Right lobe of liver (tissue), 6 donors: Measurements from ENCODE around the gene SDR42E2. TPM values are rescaled to one million over a fixed set of nuclear protein-coding genes. Genes with fewer than 3 reads are reported as not detected.
"Not testable (repeated sequence)": the region's sequence is repeated elsewhere in the genome, so short reads cannot be mapped to it uniquely, and the experiment has no call there.

Source experiments
- ATAC-seq, 4 donors: fragments of 200-7000 bp; cut with Tn5 transposase; one replicate each; pipeline ENCODE4 v1.9.1; 2020; ENCODE audit warnings: mild to moderate bottlenecking in 4 of 4, moderate library complexity in 4 of 4
- DNase-seq, 3 donors: peaks; one replicate each; pipeline ENCODE4 v3.0.0-alpha.2; 2020
- H3K27ac ChIP-seq, 3 donors: fragments of 200-600 bp; one replicate each; pipeline ENCODE4 v1.8.0; 2022
- H3K27me3 ChIP-seq, 2 donors: fragments of 200-600 bp; one replicate each; pipeline ENCODE4 v1.8.0; 2022
- H3K36me3 ChIP-seq, 4 donors: fragments of 200-600 bp; sonication (generic) in 1 of 4; one replicate each; pipeline versions ENCODE4 v1.5.1 to v1.8.0; 2017 to 2022; ENCODE audit warnings: control low read depth in 1 of 4
- H3K4me1 ChIP-seq, 4 donors: fragments of 200-600 bp; sonication (generic) in 1 of 4; one replicate each; pipeline versions ENCODE4 v1.5.1 to v1.8.0; 2017 to 2022; ENCODE audit warnings: control low read depth in 1 of 4
- H3K4me3 ChIP-seq, 3 donors: fragments of 200-600 bp; one replicate each; pipeline ENCODE4 v1.8.0; 2022
- H3K9me3 ChIP-seq, 4 donors: fragments of 200-600 bp; sonication (generic) in 1 of 4; one replicate each; pipeline versions ENCODE4 v1.5.1 to v1.8.0; 2017 to 2022; ENCODE audit warnings: control low read depth in 1 of 4
- POLR2A ChIP-seq: fragments of 450-650 bp; IDR thresholded peaks from one replicate; pipeline ENCODE4 v1.6.1; 2017; ENCODE audit warnings: antibody characterized with exemption, mild to moderate bottlenecking
- WGBS: methylation state at CpG from one replicate; pipeline ENCODE4 v1.1.6; 2018; ENCODE audit warnings: low coverage, low lambda C conversion rate; ENCODE audit not compliant: insufficient coverage; ENCODE audit errors: missing lambda C conversion rate; 5-methylcytosine and 5-hydroxymethylcytosine counted together
- intact Hi-C, 2 donors: fragments of 100-400 bp; cut with DNase I; formaldehyde crosslinking; loops; one replicate each; pipeline versions ENCODE4 v1.11.2 to v1.14.1; 2022
- total RNA-seq, 6 experiments: library from RNA; depleted of rRNA in 2 of 6; stranded (reverse); fragments of >200 nt in 2 of 6; fragmentation: NEBNext Ultra II Directional in 3 of 6; extraction: Animal tissue kit (Norgen Biotek cat#: 25700) in 3 of 6; gene quantifications; one replicate each; pipeline versions ENCODE4 v1.1.0 to v1.2.4, GENCODE V29; 2016 to 2023
- TF ChIP-seq, protein P1 (sequence below), 4 donors: fragments of 200-600 bp in 3 of 4; fragments of 450-650 bp in 1 of 4; IDR thresholded peaks; one replicate each; pipeline versions ENCODE4 v1.5.1 to v1.8.0; 2016 to 2022; ENCODE audit warnings: antibody characterized with exemption in 4 of 4, mild to moderate bottlenecking in 2 of 4
- donor health status: DM: no; HTN: yes; CAD: no.
- donor health status: DM: no; HTN: no; CAD: no.
- donor health status: DM: no; HTN: no; CAD: no.
- donor health status: DM: no; HTN: yes; CAD: no.
- donor health status: DM: no; HTN: yes; CAD: no.

Gene SDR42E2
- total RNA-seq, 6 experiments from 2014 or later: not detected

DNA sequence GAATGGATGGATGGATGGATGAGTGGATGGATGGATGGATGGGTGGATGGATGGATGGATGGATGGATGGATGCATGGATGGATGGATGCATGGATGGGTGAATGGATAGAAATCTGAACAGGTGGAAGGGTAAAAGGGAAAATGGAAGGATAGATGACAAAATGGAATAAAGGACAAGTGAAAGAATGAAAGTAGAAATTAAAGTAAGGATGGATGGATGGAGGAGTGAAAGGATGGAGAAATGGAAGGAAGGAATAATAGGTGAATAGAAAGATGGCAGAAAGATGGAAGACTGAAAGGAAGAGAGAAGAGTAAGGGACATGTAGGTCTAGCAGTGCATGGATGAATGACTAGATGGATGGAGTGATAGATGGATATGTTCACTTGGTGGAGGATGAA lies 40.1 kb upstream of the SDR42E2 start:
- TF ChIP-seq POLR2A: no peak
- TF ChIP-seq, protein P1, sequence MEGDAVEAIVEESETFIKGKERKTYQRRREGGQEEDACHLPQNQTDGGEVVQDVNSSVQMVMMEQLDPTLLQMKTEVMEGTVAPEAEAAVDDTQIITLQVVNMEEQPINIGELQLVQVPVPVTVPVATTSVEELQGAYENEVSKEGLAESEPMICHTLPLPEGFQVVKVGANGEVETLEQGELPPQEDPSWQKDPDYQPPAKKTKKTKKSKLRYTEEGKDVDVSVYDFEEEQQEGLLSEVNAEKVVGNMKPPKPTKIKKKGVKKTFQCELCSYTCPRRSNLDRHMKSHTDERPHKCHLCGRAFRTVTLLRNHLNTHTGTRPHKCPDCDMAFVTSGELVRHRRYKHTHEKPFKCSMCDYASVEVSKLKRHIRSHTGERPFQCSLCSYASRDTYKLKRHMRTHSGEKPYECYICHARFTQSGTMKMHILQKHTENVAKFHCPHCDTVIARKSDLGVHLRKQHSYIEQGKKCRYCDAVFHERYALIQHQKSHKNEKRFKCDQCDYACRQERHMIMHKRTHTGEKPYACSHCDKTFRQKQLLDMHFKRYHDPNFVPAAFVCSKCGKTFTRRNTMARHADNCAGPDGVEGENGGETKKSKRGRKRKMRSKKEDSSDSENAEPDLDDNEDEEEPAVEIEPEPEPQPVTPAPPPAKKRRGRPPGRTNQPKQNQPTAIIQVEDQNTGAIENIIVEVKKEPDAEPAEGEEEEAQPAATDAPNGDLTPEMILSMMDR (IDR thresholded peaks at IDR 0.05): no peak
- Histone ChIP-seq H3K27me3 (no peaks in the 10 kb centered on the region), H3K27ac (no peak overlapping the region), H3K4me1 (no peaks in the 10 kb centered on the region), H3K9me3 (no peaks in the 10 kb centered on the region), H3K4me3 (no peak overlapping the region), H3K36me3 (no peaks in the 10 kb centered on the region)
- ATAC-seq (no peak), DNase-seq (no peak)
- intact Hi-C loops: no loop called here

GRCh38 chr16:22123146-22123545 lies 39.2 kb upstream of the SDR42E2 start:
- no peaks in the 10 kb centered on the region for H3K36me3 ChIP-seq
- H3K27ac ChIP-seq: no peak overlapping the region
- H3K4me1 ChIP-seq: no peaks in the 10 kb centered on the region
- DNase-seq (no peak), ATAC-seq (no peak)
- H3K4me3 ChIP-seq: no peak overlapping the region
- no peaks in the 10 kb centered on the region for H3K27me3 ChIP-seq
- WGBS: 37% methylated on average over 3 of the region's 3 CpGs
- TF ChIP-seq, protein P1 (IDR thresholded peaks at IDR 0.05): no peak
- TF ChIP-seq POLR2A: no peak
- no peaks in the 10 kb centered on the region for H3K9me3 ChIP-seq
- intact Hi-C loops: no loop called here

GRCh38 chr16:22123759-22124490 lies 38.4 kb upstream of the SDR42E2 start:
- Histone ChIP-seq H3K27ac (no peak overlapping the region), H3K4me1 (no peaks in the 10 kb centered on the region), H3K27me3 (no peaks in the 10 kb centered on the region), H3K36me3 (no peaks in the 10 kb centered on the region), H3K4me3 (no peak overlapping the region), H3K9me3 (no peaks in the 10 kb centered on the region)
- DNase-seq (no peak), ATAC-seq (no peak)
- TF ChIP-seq POLR2A: no peak
- 90% methylated on average over 6 of the region's 7 CpGs for WGBS
- intact Hi-C loops: no loop called here

DNA sequence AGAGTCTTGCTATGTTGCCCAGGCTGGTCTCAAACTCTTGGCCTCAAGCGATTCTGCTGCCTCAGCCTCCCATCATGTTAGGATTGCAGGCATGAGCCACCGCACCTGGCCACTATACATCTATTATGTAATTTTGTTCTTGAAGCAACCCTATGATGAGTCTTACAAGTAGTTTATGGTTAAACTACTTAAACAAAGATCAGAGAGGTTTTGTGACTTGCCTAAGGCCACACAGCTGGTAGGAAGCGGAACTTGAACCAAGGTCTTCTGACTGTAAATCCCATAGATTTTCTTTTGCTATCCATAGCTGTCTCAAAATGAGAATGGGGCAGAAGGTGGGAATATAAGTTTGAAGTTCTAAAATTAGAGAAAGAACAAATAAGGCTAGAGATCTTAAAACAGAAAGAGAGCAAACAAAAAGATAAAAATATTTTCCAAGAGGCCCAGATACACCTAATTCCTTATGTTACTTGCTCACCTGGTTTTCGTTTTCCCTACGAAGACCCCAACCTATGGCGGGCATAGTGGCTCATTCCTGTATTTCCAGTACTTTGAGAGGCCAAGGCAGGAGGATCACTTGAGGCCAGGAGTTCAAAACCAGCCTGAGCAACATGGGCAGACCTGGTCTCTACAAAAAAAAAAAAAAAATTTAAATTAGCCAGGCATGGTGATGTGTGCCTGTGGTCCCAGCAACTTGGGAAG lies 37.6 kb upstream of the SDR42E2 start:
- Histone ChIP-seq H3K27me3 (no peaks in the 10 kb centered on the region), H3K27ac (no peak overlapping the region), H3K36me3 (no peaks in the 10 kb centered on the region), H3K4me3 (no peak overlapping the region), H3K4me1 (no peaks in the 10 kb centered on the region), H3K9me3 (no peaks in the 10 kb centered on the region)
- ATAC-seq: no peak
- WGBS: 88% methylated on average over 6 of the region's 6 CpGs
- no peak for DNase-seq
- intact Hi-C loops: no loop called here
- TF ChIP-seq, protein P1 (IDR thresholded peaks at IDR 0.05): no peak
- TF ChIP-seq POLR2A: no peak

GRCh38 chr16:22126037-22126558 lies 36.2 kb upstream of the SDR42E2 start:
- Histone ChIP-seq H3K27me3 (no peaks in the 10 kb centered on the region), H3K27ac (no peak overlapping the region), H3K4me1 (no peaks in the 10 kb centered on the region), H3K9me3 (no peaks in the 10 kb centered on the region), H3K4me3 (no peak overlapping the region), H3K36me3 (no peaks in the 10 kb centered on the region)
- WGBS: 72% methylated on average over 14 of the region's 15 CpGs
- intact Hi-C loops: no loop called here
- ATAC-seq (no peak), DNase-seq (no peak)
- TF ChIP-seq, protein P1 (IDR thresholded peaks at IDR 0.05): no peak
- no peak for TF ChIP-seq POLR2A

DNA sequence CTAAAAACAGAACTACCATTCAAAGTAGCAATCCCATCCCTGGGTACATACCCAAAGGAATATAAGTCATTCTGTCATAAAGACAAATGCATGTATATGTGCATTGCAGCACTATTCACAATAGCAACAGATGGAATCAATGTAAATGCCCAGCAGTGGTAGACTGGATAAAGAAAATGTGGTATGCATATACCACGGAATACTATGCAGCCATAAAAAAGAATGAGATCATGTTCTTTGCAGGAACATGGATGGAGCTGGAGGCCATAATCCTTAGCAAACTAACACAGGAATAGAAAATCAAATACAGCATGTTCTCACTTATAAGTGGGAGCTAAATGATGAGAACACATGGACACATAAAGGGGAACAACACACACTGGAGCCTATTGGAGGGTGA lies 33.8 kb upstream of the SDR42E2 start:
- not testable (repeated sequence) for H3K36me3 ChIP-seq

More for the DNA sequence above, 33.8 kb upstream of the SDR42E2 start:
- H3K27me3 ChIP-seq, DNase-seq, H3K9me3 ChIP-seq, ATAC-seq, H3K27ac ChIP-seq, H3K4me1 ChIP-seq, H3K4me3 ChIP-seq, intact Hi-C loops: not testable (repeated sequence)
- WGBS: 90% methylated on average over 1 of the region's 1 CpG
